22Rv1 (cell line): Measurements from ENCODE around the gene DHX35.

Source experiments
- H3K27ac ChIP-seq: fragments of 450-650 bp; 2 replicates; pipeline ENCODE4 v1.5.1; 2017
- ZFX ChIP-seq: fragments of 450-650 bp; IDR thresholded peaks from 2 replicates; pipeline ENCODE4 v1.6.1; 2017; ENCODE audit warnings: antibody characterized with exemption, borderline replicate concordance
- TF ChIP-seq, protein P1 (sequence below): fragments of 450-650 bp; IDR thresholded peaks from 2 replicates; pipeline ENCODE4 v1.5.1; 2017; ENCODE audit warnings: mild to moderate bottlenecking

DHX35 gene, protein sequence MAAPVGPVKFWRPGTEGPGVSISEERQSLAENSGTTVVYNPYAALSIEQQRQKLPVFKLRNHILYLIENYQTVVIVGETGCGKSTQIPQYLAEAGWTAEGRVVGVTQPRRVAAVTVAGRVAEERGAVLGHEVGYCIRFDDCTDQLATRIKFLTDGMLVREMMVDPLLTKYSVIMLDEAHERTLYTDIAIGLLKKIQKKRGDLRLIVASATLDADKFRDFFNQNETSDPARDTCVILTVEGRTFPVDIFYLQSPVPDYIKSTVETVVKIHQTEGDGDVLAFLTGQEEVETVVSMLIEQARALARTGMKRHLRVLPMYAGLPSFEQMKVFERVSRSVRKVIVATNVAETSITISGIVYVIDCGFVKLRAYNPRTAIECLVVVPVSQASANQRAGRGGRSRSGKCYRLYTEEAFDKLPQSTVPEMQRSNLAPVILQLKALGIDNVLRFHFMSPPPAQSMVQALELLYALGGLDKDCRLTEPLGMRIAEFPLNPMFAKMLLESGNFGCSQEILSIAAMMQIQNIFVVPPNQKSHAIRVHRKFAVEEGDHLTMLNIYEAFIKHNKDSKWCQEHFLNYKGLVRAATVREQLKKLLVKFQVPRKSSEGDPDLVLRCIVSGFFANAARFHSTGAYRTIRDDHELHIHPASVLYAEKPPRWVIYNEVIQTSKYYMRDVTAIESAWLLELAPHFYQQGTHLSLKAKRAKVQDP

DNA sequence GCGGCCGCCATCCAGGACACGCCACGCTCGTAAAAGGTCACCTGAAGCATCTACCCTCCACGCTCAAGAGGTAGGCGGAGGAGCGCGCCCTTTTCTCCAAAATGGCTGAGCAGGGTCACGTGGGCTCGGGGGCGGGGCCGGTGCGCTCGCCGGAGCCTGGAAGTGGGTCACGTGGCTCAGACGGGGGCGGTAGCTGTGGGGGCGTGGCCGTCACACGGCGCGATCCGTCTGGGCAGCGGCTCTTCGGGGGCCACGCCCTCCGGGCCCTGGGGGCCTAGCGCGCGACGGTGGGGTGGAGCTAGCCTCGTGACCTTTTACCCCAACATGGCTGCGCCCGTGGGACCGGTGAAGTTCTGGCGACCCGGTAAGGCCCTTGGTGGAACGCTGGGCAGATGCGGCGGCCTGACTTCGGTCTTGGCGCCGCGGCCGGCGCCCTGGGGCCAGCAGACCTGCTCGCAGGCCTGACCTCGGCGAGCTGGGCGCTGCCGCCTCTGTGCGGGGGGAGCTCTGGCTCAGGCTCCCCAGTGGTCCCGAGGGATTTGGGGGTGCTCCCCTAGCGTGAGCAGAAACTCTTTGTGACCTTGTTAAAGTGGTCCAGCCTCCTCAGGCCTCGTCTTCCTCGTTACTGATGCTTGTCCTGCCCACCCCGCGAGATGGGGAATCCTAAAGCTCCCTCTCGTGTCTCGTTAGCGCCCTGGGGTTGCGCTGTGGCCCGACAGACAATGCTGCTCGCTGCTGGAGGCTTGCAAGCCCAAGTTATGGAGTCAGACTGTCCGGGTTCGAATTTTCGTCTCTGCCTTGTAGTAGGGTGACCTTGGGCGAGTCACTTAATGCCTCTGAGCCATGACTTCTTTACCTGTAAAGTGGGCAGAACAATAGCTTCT, at the start of gene DHX35:
TSS of gene DHX35 (plus strand) at position 301 of the 884 bp plus-strand sequence. CDS start at position 325, 24 bp downstream.
- H3K27ac ChIP-seq = peak within 1 kb of the TSS; percentile 80
- TF ChIP-seq, protein P1, sequence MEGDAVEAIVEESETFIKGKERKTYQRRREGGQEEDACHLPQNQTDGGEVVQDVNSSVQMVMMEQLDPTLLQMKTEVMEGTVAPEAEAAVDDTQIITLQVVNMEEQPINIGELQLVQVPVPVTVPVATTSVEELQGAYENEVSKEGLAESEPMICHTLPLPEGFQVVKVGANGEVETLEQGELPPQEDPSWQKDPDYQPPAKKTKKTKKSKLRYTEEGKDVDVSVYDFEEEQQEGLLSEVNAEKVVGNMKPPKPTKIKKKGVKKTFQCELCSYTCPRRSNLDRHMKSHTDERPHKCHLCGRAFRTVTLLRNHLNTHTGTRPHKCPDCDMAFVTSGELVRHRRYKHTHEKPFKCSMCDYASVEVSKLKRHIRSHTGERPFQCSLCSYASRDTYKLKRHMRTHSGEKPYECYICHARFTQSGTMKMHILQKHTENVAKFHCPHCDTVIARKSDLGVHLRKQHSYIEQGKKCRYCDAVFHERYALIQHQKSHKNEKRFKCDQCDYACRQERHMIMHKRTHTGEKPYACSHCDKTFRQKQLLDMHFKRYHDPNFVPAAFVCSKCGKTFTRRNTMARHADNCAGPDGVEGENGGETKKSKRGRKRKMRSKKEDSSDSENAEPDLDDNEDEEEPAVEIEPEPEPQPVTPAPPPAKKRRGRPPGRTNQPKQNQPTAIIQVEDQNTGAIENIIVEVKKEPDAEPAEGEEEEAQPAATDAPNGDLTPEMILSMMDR = peak; percentile 38
- no peak for TF ChIP-seq ZFX

DNA sequence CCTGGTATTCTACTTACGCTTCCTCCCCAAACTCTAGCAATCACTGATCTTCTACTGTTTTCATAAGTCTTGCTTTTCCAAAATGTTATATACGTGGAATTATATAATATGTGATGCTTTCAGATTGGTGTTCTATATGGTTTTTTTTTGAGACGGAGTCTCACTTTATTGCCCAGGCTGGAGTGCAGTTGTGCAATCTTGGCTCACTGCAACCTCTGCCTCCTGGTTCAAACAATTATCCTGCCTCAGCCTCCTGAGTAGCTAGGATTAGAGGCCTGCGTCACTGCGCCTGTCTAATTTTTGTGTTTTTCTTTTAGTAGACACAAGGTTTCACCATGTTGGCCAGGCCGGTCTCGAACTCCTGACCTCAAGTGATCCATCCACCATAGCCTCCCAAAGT, 46.8 kb upstream of the DHX35 start:
- TF ChIP-seq, protein P1 = no peak
- TF ChIP-seq ZFX = no peak

DNA sequence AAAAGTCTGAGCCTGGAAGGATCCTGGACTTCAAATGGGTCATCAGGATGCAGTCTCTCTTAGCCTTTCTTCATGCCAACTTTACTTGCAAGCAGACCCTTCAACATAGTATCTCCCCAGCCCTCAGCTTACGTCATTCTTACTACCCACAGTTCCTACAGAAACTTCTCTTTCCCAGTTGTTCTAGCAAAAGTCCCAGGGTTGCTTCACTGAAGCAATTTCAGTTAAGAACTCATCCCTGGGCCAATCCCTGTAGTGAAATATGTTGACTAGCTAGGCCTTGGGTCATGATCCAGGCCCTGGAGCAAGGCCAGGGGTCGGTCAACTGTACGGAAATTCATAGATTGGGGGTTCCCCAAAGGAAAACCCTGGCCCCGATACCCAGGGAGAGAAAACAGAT, 44.5 kb upstream of the DHX35 start:
- no peak overlapping the region for H3K27ac ChIP-seq
- no peak for TF ChIP-seq ZFX
- TF ChIP-seq, protein P1 = no peak

More for the DNA sequence above, 46.8 kb upstream of the DHX35 start:
- H3K27ac ChIP-seq = no peak overlapping the region

DNA sequence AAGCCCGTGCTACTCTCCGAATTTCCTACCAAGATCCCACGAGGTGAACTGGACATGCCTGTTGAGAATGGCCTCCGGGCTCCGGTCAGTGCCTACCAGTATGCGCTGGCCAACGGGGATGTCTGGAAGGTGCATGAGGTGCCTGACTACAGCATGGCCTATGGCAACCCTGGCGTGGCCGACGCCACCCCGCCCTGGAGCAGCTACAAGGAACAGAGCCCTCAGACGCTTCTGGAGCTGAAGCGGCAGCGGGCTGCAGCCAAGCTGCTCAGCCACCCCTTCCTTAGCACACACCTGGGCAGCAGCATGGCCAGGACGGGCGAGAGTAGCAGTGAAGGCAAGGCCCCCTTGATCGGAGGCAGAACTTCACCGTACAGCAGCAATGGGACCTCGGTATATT, 44.0 kb upstream of the DHX35 start:
- no peak overlapping the region for H3K27ac ChIP-seq
- TF ChIP-seq, protein P1 = no peak
- no peak for TF ChIP-seq ZFX

DNA sequence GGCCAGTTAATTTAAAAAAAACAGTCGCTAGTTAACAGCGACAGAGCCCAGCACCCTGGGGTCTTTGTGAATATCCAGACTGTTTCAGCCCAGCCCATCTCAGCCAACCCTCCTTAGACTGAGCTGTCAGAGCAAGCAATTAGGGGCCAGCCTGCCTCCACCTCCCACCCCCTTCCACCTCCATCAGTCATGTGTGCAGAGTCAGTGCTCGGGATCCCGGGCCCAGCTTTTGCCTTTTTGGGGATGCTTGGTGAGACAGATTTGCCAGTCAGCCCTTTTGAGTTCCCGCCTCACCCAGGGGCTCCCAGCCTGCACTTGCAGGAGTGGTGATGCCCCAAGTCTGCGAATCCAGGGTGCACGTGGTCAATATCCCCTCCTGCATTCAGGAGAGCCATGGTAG, 42.5 kb upstream of the DHX35 start:
- no peak for TF ChIP-seq ZFX
- TF ChIP-seq, protein P1 = no peak

DNA sequence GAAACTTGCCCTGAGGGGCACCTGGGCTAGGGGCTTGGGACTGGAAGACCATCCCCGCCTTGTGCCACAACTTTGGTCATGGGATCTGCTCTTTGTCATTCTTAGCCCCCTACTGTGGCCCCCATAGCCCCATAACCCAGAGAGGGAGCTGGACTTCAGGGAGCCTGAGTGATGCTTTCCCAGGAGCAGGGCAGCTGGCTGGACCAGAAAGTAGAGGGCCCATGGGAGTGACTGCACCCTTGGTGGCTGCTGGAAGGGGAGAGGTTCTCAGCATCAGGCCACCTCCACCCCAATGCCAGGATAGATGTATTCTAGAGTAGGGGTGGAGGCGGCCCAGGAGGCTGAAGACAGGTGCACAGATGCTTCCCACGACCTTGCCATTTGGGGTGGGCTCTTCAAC, 41.7 kb upstream of the DHX35 start:
- TF ChIP-seq ZFX = no peak
- TF ChIP-seq, protein P1 = no peak
- no peak overlapping the region for H3K27ac ChIP-seq

More for the DNA sequence above, 42.5 kb upstream of the DHX35 start:
- no peak overlapping the region for H3K27ac ChIP-seq
